Keratinocyte (primary cell): ENCODE measurements around the gene CRYM. TPM values are rescaled to one million over a fixed set of nuclear protein-coding genes. Genes with fewer than 3 reads are reported as not detected.

Experiments used
- DNase-seq: peaks from one replicate; pipeline ENCODE4 v3.0.0-alpha.2; 2011; ENCODE audit warnings: low read depth, missing footprints, low spot score
- FAIRE-seq: peaks from 2 replicates; lab custom pipeline; 2011; peaks lifted over from hg19 to GRCh38; lab: Jason Lieb, UNC
- H2AFZ ChIP-seq: 2 replicates; pipeline ENCODE4 v1.6.0; 2012; ENCODE audit warnings: low read length, control low read depth, inconsistent platforms; ENCODE audit not compliant: control insufficient read depth
- H3K27ac ChIP-seq: 2 replicates; pipeline ENCODE4 v1.5.1; 2011; ENCODE audit warnings: low read length; ENCODE audit not compliant: control insufficient read depth, insufficient read depth
- H3K27me3 ChIP-seq: 3 replicates; pipeline ENCODE4 v1.6.0; 2011; ENCODE audit warnings: low read length; ENCODE audit not compliant: control insufficient read depth, insufficient read depth; ENCODE audit errors: extremely low read depth
- H3K36me3 ChIP-seq, 2 experiments: 2 replicates in 1 of 2; 3 replicates in 1 of 2; pipeline ENCODE4 v1.5.1; 2011; ENCODE audit warnings: low read length in 2 of 2, mild to moderate bottlenecking in 1 of 2; ENCODE audit not compliant: control insufficient read depth in 2 of 2, insufficient read depth in 2 of 2; ENCODE audit errors: extremely low read depth in 1 of 2
- H3K4me1 ChIP-seq: 3 replicates; pipeline ENCODE4 v1.5.1; 2011; ENCODE audit warnings: low read length; ENCODE audit not compliant: control insufficient read depth, insufficient read depth; ENCODE audit errors: extremely low read depth
- H3K4me2 ChIP-seq: 3 replicates; pipeline ENCODE4 v1.6.0; 2011; ENCODE audit warnings: low read depth, low read length; ENCODE audit not compliant: control insufficient read depth, insufficient read depth; ENCODE audit errors: extremely low read depth
- H3K4me3 ChIP-seq, 3 experiments: fragments of 200-600 bp in 1 of 3; sonication (generic) in 1 of 3; 2 replicates in 2 of 3; 3 replicates in 1 of 3; pipeline ENCODE4 v1.5.1; 2011 to 2016; ENCODE audit warnings: low read length in 3 of 3, mild to moderate bottlenecking in 3 of 3, control low read depth in 2 of 3, inconsistent platforms in 1 of 3, low read depth in 1 of 3, mixed read lengths in 1 of 3, mixed run types in 1 of 3, moderate library complexity in 1 of 3; ENCODE audit not compliant: control insufficient read depth in 2 of 3, insufficient read depth in 2 of 3; ENCODE audit errors: extremely low read depth in 1 of 3
- H3K79me2 ChIP-seq: 2 replicates; pipeline ENCODE4 v1.6.0; 2012; ENCODE audit warnings: low read length; ENCODE audit not compliant: control insufficient read depth, insufficient read depth
- H3K9ac ChIP-seq: 3 replicates; pipeline ENCODE4 v1.6.0; 2011; ENCODE audit warnings: low read length; ENCODE audit not compliant: control insufficient read depth, insufficient read depth; ENCODE audit errors: extremely low read depth
- H3K9me1 ChIP-seq: 3 replicates; pipeline ENCODE4 v1.6.0; 2011; ENCODE audit warnings: low read length; ENCODE audit not compliant: control insufficient read depth, insufficient read depth; ENCODE audit errors: extremely low read depth
- H3K9me3 ChIP-seq: 2 replicates; pipeline ENCODE4 v1.5.1; 2012; ENCODE audit warnings: low read depth, low read length; ENCODE audit not compliant: control insufficient read depth
- H4K20me1 ChIP-seq: 3 replicates; pipeline ENCODE4 v1.6.0; 2011; ENCODE audit warnings: low read length; ENCODE audit not compliant: control insufficient read depth, insufficient read depth; ENCODE audit errors: extremely low read depth
- EZH2 ChIP-seq: IDR thresholded peaks from one replicate; pipeline ENCODE4 v1.6.1; 2012; ENCODE audit warnings: inconsistent platforms, mild to moderate bottlenecking, low read length, moderate library complexity
- dilution Hi-C: fragments of 300-500 bp; cut with MboI; formaldehyde crosslinking; loops from one replicate; pipeline ENCODE4 v1.7.0; 2020; ENCODE audit warnings: low sequenced_read_pairs; ENCODE audit not compliant: extremely low pct_ligation_motif_present
- polyA plus RNA-seq, 5 experiments: library from polyadenylated mRNA; depleted of rRNA in 3 of 5; stranded (reverse) in 3 of 5; stranded (forward) in 1 of 5; unstranded in 1 of 5; fragments of >200 nt; gene quantifications; 1 replicate in 1 of 5; 2 replicates in 3 of 5; 3 replicates in 1 of 5; pipeline versions ENCODE4 v1.2.1 to v1.2.3, GENCODE V29; 2011 to 2012; ENCODE audit warnings: missing spikeins in 2 of 5, low read depth in 1 of 5, low replicate concordance in 1 of 5
- TF ChIP-seq, protein P1 (sequence below), 3 experiments: IDR thresholded peaks in 1 of 3; conservative IDR thresholded peaks in 1 of 3; optimal IDR thresholded peaks in 1 of 3; 2 replicates in 2 of 3; 3 replicates in 1 of 3; pipeline versions ENCODE3 to v1.5.1; 2011; ENCODE audit warnings: low read length in 3 of 3, mild to moderate bottlenecking in 3 of 3, moderate library complexity in 2 of 3, control low read depth in 1 of 3, inconsistent platforms in 1 of 3; ENCODE audit not compliant: insufficient read depth in 2 of 3; ENCODE audit errors: extremely low read depth in 1 of 3

The CRYM gene
- polyA plus RNA-seq, 1 donor (not counting 4 experiments of a cell fraction or from before 2014, with no cell fraction given): 0.18 TPM

DNA sequence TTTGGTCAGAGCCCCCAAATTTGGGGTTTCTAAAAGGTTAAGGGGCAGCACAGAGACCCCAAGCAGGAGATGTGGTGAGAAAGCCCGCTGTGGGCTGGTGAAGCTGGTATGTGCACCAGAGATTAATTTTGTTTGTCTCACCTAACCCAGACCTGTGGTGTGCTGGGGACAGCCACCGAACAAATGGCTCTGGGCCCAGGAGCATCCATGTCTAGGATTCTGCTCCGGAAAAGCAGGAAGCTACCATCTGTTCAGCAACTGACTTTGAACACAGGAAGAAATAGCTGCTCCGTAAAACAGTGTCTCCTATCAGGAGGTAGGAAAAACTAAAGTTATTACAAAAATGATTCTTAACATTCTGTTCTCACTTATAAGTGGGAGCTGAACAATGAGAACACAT, 64.0 kb downstream of the CRYM start:
- Histone ChIP-seq H3K9me3 (no peaks in the 10 kb centered on the region), H3K27me3 (no peaks in the 10 kb centered on the region), H3K79me2 (no peaks in the 10 kb centered on the region), H2AFZ (no peak overlapping the region), H4K20me1 (no peaks in the 10 kb centered on the region), H3K36me3 (no peaks in the 10 kb centered on the region), H3K9ac (no peak overlapping the region), H3K27ac (no peak overlapping the region), H3K4me3 (no peak overlapping the region), H3K4me1 (no peaks in the 10 kb centered on the region), H3K9me1 (no peaks in the 10 kb centered on the region), H3K4me2 (no peak overlapping the region)
- DNase-seq (no peak), FAIRE-seq (no peak)
- TF ChIP-seq, protein P1, sequence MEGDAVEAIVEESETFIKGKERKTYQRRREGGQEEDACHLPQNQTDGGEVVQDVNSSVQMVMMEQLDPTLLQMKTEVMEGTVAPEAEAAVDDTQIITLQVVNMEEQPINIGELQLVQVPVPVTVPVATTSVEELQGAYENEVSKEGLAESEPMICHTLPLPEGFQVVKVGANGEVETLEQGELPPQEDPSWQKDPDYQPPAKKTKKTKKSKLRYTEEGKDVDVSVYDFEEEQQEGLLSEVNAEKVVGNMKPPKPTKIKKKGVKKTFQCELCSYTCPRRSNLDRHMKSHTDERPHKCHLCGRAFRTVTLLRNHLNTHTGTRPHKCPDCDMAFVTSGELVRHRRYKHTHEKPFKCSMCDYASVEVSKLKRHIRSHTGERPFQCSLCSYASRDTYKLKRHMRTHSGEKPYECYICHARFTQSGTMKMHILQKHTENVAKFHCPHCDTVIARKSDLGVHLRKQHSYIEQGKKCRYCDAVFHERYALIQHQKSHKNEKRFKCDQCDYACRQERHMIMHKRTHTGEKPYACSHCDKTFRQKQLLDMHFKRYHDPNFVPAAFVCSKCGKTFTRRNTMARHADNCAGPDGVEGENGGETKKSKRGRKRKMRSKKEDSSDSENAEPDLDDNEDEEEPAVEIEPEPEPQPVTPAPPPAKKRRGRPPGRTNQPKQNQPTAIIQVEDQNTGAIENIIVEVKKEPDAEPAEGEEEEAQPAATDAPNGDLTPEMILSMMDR (optimal IDR thresholded peaks at IDR 0.05 in 1 of 3, IDR thresholded peaks at IDR 0.05 in 1 of 3, conservative IDR thresholded peaks at IDR 0.05 in 1 of 3; ENCODE audit: extremely low read depth in 1 of 3, insufficient read depth in 2 of 3, low read length in 3 of 3): no peak
- TF ChIP-seq EZH2: no peak
- dilution Hi-C loops: no loop called here

DNA sequence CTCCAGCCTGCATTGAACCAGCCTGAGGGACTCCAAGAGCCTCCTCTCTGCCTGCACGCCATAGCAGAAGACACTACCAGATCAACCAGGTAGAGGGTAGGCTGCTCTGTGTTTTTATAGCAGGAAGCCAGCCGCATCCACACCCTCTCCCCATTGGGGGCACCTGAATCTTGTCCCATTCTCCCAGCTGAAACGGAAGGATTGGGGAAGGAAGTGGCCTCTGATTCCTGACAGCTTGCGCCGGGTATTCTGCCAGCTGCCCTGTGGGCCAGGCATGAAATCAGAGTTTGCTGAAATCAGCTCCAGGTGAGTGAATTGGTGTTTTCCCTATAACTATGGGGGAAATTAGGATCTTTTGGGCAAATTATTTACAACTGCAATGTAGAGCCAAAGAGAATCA, 66.6 kb downstream of the CRYM start, which contains the start of gene ZP2:
Gene ZP2, minus strand, starts transcription at position 89 of the 400 bp plus-strand sequence. Its CDS starts 27 bp downstream, at position 62.
- TF ChIP-seq, protein P1 (optimal IDR thresholded peaks at IDR 0.05 in 1 of 3, IDR thresholded peaks at IDR 0.05 in 1 of 3, conservative IDR thresholded peaks at IDR 0.05 in 1 of 3; ENCODE audit: extremely low read depth in 1 of 3, insufficient read depth in 2 of 3, low read length in 3 of 3): no peak
- no peak for TF ChIP-seq EZH2
- Histone ChIP-seq H3K4me1 (no peaks in the 10 kb centered on the region), H4K20me1 (no peaks in the 10 kb centered on the region), H3K27ac (no peak within 1 kb of the TSS), H3K4me2 (no peak within 1 kb of the TSS), H3K4me3 (no peak within 1 kb of the TSS), H3K9me1 (no peaks in the 10 kb centered on the region), H3K36me3 (no peaks in the 10 kb centered on the region), H3K27me3 (no peaks in the 10 kb centered on the region), H3K79me2 (no peaks in the 10 kb centered on the region), H3K9ac (no peak within 1 kb of the TSS), H2AFZ (no peak within 1 kb of the TSS), H3K9me3 (no peaks in the 10 kb centered on the region)
- DNase-seq (no peak), FAIRE-seq (no peak)
- dilution Hi-C loops: no loop called here

Other genes with a start within 250 kb of the CRYM start
- gene DNAH3, start 127.4 kb downstream of the CRYM start, polyA plus RNA-seq: 1.00 to 1.4 TPM (median 1.2 TPM) in 3 replicates
- 45.4 to 79.7 TPM (median 60.9 TPM) in 3 replicates for gene LDAF1, start 119.6 kb downstream of the CRYM start, polyA plus RNA-seq
- not detected in 3 replicates for gene ZP2, start 66.7 kb downstream of the CRYM start, polyA plus RNA-seq
- gene ANKS4B, start 44.6 kb downstream of the CRYM start, polyA plus RNA-seq: not detected in 3 replicates